ENCODE results near the gene PRKG1. TPM values are rescaled to one million over a fixed set of nuclear protein-coding genes. Genes with fewer than 3 reads are reported as not detected.

Gene PRKG1

DNA sequence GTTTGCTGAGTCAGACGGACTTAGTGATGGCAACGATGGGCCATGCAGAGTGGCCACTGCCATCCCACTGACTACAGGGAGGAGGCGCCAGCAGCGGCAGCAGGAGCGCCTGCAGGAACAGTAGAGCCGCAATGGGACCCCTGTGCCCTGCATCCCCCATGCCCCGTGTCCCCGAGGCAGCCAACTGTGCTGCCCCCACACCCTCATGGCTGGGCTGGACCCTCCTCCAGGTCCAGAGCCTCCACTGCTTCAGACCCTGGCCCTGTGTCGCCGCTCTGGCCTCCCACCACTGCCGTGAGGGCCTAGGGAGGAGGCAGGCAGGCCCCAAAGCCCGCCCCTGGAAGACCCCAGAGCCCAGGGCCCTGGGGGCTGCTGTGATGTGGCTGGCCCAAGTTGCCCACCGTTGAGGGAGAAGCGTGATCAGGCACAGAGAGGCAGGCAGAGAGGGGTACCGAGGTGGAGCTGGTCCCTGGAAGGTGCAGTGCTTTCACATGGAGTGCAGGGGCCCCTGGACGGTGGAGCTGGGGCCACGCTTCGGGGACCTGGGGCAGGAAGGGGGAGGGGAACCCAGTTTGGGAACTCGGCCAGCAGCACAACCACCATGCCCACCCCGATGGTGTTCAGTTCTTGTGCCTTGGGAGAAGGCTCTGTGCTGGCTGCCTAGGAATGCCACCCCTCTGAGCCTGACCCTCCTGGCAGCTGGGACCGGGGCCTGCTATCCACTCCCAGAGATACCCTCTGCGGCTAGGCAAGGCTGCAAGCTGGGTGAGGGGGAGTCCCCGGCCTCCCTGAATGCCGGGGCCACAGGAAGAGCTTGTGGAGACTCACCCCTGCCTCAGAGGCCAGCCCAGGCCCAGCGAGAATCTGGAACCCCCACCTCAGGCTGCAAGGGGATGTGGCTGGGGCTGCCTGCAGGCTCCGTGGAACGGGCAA, 1272.4 kb downstream of the PRKG1 start:
- Histone ChIP-seq H3K27ac (replicated peaks) (no peak overlapping the region), H3K4me3 (replicated peaks; ENCODE audit: insufficient read depth, low read length) (no peak overlapping the region), H3K27me3 (ENCODE audit: insufficient read depth, poor library complexity, severe bottlenecking) (no peaks in the 10 kb centered on the region)
- TF ChIP-seq, protein P1, sequence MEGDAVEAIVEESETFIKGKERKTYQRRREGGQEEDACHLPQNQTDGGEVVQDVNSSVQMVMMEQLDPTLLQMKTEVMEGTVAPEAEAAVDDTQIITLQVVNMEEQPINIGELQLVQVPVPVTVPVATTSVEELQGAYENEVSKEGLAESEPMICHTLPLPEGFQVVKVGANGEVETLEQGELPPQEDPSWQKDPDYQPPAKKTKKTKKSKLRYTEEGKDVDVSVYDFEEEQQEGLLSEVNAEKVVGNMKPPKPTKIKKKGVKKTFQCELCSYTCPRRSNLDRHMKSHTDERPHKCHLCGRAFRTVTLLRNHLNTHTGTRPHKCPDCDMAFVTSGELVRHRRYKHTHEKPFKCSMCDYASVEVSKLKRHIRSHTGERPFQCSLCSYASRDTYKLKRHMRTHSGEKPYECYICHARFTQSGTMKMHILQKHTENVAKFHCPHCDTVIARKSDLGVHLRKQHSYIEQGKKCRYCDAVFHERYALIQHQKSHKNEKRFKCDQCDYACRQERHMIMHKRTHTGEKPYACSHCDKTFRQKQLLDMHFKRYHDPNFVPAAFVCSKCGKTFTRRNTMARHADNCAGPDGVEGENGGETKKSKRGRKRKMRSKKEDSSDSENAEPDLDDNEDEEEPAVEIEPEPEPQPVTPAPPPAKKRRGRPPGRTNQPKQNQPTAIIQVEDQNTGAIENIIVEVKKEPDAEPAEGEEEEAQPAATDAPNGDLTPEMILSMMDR (IDR thresholded peaks at IDR 0.05; ENCODE audit: insufficient read depth, low read length) = no peak
- TF ChIP-seq POLR2AphosphoS5 (IDR thresholded peaks at IDR 0.05; ENCODE audit: low read depth) = no peak
- TF ChIP-seq GABPA (IDR thresholded peaks at IDR 0.05; ENCODE audit: low read depth) = no peak
- TF ChIP-seq SPI1 (IDR thresholded peaks at IDR 0.05; ENCODE audit: borderline replicate concordance, low read depth) = no peak
- TF ChIP-seq REST (IDR thresholded peaks at IDR 0.05; ENCODE audit: insufficient replicate concordance, low read depth) = no peak
- DNase-seq (ENCODE audit: low read depth in 1 of 2, low spot score in 1 of 2) = no peak

- DNase-seq (ENCODE audit: low read depth in 1 of 2, low spot score in 1 of 2) = no peak
- TF ChIP-seq GABPA (IDR thresholded peaks at IDR 0.05; ENCODE audit: low read depth) (no peak), SPI1 (IDR thresholded peaks at IDR 0.05; ENCODE audit: borderline replicate concordance, low read depth) (no peak), POLR2AphosphoS5 (IDR thresholded peaks at IDR 0.05; ENCODE audit: low read depth) (no peak), REST (IDR thresholded peaks at IDR 0.05; ENCODE audit: insufficient replicate concordance, low read depth) (no peak)
- TF ChIP-seq, protein P1 (IDR thresholded peaks at IDR 0.05; ENCODE audit: insufficient read depth, low read length) = no peak
- Histone ChIP-seq H3K27ac (replicated peaks) (no peak overlapping the region), H3K27me3 (ENCODE audit: insufficient read depth, poor library complexity, severe bottlenecking) (no peaks in the 10 kb centered on the region), H3K4me3 (replicated peaks; ENCODE audit: insufficient read depth, low read length) (no peak overlapping the region)
Observed at GRCh38 chr10:52347327-52347667, 1273.0 kb downstream of the PRKG1 start.

Small RNAs within 50 kb of the gene (microRNA-seq; reads per million reads assigned to microRNA genes)
- gene MIR605 = not detected

Measured in HL-60 (cell line).